ENCODE data around the gene NUAK1.

The NUAK1 gene

DNA sequence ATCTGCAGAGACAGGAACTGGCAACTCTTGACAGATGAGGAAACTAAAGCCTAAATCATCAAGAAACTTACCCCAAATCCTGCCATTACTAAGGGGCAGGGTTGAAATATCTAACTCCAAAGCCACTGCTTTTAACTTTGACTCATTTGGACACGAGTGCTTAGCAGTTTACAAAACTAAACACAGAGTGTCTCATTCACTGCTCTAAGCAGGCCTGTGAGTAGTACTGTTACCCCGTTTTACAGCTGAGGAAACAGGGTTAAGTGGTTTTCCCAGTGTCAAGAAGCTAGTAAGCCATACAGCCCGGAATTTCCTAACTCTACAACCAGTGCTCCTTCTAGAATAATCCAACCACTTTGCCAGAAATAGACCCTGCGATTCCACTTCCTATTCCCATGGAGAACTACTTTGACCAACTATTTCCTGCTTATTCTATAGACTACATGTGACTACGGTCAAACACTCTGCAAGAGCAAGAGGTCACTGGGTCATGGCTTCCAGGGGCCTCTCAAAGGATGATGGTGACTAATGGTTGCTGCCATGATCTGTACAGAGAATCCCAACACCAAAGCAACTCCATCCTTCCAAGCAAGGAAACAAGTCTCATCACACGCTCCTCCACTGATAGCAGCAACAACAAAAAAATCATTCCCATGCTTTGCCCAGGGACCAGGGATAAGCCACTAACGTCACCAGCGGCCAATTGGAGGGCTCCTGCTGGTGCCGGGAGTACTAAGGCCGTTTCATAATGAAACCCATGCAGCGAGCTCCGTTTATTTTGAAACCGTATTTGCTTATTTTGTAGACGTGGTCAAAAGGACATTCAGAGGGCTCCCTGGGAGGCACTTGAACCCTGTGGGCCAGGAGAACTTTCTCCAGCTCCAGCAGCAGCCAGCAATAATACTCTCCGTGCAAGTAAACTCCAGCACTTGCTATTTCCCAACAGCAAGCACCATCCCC, 56.3 kb downstream of the NUAK1 start:
- no peak for DNase-seq (ENCODE audit: low read depth)

DNA sequence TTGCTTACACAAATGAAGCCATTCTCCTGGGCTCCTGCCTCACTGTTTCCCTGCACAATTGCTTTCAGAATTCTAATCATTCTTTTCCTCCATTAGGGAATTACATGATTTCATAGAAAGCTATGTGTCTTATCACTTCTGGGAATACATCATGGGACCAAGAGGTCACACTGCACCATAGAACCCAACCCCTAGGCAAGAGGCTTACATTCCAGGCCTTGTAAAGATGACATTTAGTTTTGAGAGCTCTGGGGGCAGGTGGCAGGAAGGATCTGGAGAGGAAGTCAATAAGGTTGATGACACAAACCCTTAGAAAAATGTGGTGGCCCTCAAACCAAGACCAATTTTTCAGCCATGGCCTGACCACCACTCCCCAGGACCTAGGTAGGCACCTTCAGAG, 57.1 kb downstream of the NUAK1 start:
- no peak for DNase-seq (ENCODE audit: low read depth)

DNA sequence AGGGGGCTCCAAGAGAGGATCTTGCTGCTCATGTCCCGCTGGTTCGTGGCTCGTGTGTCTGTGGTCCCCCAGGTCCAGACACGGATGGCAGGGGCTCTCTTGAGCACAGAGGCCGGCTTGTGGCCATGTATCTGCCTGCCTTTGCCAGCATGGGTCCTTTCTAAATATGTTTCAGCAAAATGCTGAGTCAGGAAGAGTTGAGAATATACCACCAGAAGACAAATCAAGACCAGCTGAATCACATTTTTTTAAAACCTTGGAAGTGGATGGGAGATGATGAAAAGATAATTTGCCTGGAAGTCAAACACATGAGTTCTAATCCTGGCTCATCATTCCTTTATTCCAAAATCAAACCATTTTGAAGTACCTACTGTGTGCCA, 58.0 kb downstream of the NUAK1 start:
- no peak for DNase-seq (ENCODE audit: low read depth)

DNA sequence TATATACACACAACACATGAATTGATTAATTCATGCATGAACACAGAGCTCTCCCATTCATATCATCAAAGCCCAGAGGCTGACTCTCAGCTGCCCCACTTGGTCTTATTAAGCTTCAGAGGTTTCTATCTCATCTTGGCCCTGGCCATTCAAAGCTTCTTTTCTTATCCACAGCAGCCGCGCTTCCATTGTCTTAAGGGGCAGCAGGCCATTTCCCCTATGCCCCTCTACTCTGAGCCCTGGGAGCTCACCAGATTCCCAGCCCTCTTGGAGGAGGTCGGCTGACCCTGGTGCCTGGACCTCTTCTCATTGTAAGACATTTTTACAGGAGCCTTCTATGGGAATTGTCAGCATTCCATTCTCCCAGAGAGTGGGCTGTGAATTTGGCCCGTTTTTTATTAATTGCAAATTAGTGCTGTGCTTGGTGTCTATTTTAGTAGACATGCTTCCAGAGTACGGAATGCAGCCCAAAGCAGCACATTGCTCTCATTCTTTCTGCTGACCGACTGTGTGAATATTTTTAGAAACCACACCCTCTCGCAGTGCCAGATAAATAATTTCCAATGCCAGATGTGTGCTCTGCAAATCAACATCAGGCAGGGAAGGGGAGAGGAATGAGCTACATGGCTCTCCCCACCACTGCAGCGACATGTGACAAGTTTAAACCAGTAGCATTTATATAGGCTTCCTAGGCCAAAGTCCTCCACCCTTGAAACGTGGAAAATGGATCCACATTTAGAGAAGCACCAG, 58.5 kb downstream of the NUAK1 start:
- no peak for DNase-seq (ENCODE audit: low read depth)

DNA sequence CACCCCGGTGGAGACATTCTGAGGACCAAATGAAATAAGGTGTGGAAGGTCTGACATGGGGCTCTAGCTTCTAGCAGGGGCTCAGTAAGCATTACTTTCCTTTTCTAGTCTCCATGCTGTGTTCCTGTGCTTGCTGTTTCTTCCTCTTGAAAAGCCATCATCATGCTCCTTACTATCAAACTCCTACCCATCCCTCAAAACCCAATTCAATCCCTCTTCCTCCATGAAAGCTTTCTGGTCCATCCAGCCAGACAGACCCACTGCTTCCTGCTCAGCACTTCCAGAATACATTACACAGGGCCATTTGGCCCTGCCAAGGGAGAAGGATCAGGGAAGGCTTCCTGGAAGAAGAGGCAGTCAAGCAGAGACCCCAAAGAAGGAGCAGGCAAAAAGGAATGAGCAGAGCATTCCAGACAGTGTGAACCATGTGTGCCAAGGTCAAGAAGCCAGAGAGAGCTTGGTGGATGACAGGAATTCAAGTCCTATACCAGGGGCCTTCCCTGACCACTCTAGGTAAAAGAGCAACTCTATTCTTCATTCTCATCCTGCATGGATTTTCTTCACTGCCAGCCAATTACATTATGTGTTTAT, 59.5 kb downstream of the NUAK1 start:
- DNase-seq (ENCODE audit: low read depth): no peak

DNA sequence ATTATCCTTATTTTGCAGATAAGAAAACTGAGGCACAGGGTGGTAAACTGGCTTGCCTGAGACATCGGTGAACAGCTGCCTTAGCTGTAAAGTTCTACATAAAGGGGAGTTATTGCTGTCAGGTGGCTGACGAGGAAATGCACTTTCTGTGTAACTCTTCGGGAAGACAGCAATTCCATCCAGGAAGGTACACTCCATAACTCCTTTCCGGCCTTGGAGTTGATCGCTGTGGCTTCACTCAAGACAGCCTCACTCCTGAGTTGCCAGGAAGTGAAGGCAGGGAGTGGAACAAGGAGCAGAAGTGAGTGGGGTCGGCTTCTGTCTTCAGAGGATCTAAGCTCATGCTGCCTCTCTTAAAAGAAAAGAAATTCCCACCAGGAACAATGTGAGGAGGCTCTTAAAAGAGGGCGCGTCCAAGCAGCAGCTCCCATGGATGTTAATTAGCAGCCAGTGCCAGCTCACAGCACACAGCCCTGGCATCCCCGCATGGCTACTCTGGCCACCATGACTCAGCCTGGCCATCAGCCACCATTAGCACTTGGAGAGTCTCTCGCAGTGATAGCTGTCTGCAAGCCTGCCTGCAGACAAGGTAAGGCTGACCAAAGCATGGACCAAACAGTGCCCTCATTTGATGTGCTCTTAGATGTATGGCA, 60.3 kb downstream of the NUAK1 start:
- no peak for DNase-seq (ENCODE audit: low read depth)

DNA sequence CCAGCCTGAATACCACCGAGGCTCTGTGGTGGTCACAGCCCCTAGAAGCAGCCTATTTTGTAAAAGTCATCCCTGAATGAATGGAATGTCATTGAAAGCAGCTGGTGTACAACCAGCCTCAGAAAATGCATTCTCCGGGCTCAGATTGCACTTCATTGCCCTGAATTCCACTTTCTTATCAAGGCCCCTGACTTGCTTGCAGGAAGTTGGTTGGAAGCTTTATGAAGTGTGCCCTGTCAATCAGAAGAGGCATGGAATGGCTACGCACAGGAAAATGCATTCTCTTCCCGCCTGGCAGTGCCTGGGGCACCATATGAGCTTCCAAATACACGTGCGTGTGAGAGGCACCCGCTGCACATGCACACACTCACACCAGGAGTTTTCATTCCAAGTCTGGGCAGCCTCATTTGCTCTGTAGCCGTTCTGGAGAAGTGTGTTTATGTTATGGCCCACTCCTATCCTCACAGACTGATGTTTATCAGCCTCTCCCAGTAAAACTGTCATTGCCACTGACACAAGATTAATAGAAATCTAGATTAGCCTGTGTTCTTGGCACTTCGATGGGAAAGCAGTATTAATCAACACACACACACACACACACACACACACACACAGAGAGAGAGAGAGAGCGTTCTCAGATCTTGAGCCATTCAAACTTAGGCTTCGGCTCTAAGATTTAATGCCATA, 63.9 kb downstream of the NUAK1 start:
- DNase-seq (ENCODE audit: low read depth): no peak

DNA sequence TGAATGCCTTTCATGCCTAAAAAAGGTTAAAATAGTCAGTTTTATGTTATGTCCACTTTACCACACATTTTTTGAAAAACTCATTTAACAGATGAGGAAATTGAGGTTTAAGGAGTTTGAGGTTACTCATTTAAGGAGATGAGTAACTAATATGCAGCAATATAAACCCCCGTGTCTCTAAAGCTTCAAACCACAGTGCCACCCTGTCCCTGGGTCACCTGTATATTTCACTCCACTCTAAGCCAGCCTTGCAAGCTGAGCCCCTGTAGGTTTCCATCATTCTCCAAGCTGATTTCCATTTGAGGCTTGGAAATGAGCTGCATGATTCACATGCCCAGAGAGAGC, 64.4 kb downstream of the NUAK1 start:
- no peak for DNase-seq (ENCODE audit: low read depth)

DNA sequence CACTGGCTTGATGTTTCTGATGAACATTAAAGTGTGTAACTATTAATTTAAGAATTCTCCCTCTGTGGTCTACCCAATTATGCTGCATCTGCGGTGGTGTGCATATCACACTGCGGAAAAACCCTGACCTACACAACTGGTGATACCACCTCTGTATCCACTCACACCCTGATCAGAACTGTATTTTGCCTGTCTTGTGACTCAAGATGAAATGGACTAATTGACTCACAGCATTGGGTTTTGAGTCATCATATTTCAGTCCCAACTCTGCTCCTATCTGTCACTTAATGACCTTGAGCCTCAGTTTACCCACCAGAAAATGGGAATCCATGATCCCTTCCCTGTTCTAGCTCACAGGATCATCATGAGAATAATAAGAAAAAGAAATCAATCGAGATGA, 65.6 kb downstream of the NUAK1 start:
- DNase-seq (ENCODE audit: low read depth): no peak

DNA sequence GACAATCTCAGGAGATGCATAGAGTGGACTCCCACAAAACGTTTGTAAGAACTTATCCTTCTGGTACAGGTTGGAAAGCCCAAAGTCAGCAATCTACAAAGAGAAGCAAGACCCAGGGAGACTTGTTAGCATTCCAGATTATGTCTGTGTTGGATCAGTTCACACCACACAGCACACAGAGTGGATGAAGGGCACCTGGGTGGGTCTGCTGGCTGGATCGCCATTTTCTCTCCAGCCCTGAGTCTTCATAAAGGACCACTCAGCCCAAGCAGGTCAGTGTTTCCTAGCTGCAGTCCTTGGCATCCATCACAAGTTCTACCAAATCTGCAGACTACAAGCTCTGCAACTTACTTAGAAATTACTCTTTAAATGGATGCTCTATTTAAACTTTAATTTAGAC, 66.0 kb downstream of the NUAK1 start:
- no peak for DNase-seq (ENCODE audit: low read depth)

DNA sequence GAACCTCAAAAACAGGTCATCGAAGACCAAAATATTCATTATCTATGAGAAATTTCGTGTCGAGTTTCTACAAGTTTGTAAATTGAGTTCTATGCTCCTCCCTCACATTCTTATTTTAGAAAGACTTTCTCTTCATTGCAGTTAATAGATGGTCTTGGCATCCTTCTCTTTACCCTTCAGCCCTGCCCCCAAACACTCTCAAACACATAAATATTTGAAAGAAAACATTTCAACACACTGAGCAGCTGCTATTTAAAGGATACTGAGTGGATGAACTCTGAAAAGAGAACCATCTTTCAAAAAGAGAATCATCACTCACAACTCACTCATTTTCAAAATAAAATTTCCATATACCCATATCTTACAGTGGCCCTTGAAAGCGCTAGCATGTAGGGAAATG, 67.1 kb downstream of the NUAK1 start:
- DNase-seq (ENCODE audit: low read depth): no peak

DNA sequence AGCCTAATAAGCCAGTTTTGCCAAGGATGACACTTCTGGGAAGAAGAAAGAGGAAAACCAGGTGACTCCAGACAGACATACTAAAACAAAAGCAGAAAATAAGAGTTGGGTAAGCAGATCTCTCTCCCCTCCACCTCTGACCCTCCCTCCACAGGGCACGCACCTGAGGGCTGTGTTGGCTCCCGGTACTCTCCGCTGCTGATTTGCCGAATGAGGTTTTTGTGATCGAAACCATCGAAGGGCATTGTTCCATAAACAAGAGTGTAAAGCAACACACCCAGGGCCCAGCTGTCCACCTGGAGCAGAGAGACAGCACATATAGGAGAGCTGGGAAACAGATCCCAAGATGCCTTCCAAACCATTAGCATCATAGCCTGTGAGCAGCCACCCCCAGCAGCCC, 68.1 kb downstream of the NUAK1 start:
- no peak for DNase-seq (ENCODE audit: low read depth)

DNA sequence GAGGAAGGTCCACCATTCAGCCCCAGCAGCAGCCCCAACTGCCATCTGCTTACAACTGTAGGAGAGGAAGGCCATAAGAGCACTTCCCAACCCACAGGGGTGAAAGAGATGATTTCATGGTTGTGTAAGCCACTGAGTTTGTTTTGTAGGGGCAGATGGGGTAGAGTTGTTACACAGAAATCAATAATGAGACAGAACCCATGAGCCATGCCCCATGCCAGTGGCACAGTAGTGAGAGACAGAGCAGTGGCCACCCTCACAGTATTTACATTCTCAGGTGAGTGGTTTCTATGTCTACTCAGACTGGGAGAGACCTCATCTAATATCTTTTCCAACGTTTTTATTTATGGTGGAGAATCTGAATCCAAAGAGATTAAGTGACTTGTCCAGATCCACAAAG, 68.6 kb downstream of the NUAK1 start:
- DNase-seq (ENCODE audit: low read depth): no peak

DNA sequence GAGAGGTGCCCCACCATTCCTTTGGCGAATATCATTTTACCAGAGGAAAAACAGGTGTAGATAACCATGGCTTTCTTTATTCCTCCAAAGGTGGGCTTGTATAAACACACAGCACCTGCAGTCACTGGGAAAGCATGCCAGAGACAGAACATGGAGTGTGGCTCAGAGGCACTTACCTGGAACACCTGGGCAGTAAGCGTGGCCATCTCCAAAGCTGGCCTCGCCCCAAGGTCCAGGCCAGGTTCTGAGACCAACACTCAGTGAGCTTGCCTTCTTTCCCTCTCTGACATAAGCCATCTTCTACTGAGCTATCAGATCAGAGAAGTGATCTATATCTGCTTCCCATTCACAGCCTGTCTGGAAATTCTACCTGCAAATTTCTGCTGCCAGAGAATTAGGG, 70.5 kb downstream of the NUAK1 start:
- no peak for DNase-seq (ENCODE audit: low read depth)

DNA sequence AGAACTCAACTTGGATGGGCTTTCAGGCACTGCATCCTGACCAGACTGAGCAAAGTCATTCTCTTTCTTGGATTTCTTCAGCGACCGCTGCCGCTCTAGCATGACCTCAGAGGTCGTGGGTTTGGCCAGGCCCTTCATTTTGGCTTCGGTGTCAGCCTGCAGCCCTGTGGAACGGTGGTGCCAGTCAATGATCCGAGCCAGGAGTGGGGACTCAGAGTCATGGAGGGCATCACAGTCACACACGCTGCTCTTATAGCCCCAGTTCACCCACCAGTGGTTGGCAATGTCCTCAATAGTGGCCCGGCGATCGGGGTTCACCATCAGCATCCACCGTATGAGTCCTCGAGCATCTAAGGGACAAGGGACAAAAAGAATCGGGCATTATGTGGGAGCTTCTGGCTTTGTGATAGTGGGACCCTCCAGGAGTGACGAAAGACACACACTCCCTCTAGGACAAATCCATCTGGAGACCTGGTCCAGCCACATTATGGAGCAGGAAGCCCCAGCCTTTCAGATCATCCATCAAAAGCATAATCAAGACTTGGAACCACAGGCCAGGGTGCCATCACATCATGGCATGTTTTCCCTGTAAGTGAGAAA, 71.0 kb downstream of the NUAK1 start:
- DNase-seq (ENCODE audit: low read depth): no peak

DNA sequence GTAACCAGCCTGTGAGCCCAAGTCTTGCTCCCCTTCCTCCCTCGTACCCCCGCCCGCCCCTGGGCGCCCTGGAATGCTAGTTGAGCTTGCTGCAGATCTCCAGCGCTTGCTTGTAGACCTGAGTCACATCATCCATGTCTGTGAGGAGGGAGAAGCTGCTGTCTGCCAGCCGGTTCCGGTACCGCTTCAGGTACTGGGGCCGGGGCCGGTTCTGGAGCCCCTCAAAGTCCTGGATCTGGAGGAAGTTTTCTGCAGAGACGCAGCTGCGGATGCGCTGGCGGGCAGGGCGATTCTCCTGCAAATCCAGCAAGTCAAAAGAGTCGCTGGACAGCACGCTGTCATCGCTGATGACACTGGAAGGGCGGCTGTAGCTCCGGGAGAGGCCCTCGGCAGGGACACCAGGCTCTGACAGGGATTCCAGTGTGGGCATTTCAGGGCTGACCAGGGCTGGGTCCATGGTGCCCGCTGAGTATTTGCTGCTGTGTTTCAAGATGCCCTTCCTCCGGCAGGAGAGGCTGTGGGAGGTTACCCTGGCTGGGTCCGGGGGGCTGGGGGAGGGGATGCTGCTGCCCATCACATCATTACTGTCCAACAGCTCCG, 71.9 kb downstream of the NUAK1 start:
- DNase-seq (ENCODE audit: low read depth): no peak

DNA sequence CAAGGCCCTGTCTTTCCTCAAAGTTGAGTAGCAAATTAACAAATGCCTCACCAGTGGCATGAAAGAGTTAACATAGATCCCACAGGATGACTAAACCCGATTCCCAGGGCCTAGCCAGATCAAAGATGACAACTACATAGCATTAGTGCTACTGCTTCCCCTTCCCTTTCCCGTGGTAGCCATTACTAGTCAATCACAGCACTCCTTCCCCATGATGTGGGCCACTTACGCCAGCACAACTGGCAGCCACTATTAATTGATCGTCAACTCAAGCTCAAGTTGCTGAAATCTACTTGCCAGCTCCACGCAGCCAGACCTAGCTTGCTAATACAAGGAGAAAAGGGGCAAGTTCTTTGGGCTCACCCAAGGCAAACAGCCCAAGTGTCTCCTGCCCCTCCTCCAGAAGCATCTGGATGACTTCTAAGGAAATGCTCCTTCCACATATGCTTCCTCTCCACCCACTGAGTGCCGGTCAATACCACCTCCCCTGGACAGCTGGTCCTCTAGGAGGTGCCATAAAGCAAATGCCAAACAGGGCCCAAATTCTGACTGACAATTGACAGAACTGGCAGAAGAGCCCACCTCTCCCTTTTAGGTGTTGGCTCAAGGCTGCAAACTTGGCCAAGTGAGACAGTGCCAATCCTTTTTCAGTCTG, 72.6 kb downstream of the NUAK1 start:
- DNase-seq (ENCODE audit: low read depth): no peak

DNA sequence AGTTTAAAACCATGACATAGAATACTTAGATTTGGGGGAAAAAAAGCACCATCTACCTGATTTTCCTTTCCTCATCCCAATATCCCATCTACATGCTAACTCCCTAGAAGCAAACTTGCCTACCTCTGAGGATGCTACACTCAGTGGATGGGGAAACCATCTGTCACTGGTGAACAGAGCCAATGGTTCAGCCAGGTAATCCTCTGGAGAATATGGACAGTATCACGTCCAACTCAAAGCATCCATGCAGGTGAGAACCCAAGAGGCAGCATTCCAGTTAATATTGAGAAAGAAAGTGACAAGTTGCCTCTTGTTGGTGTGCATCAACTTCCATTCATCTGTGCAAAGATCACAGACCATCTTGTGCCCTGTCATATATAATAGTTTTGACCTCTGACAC, 73.2 kb downstream of the NUAK1 start:
- no peak for DNase-seq (ENCODE audit: low read depth)

DNA sequence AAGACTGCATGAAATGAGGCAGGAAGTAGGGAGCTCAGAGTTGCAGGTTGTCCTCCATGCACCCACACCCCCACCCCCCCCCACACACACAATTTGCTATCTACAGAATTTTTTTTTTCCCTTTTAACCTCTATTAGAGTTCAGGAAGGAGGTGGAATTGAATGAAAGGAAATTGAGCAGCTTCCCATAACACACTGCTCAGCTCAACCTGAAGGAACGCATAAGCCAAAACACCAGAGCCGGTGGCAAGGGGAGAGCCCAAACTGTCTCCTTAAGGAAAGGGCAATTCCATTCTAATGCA, 74.1 kb downstream of the NUAK1 start:
- DNase-seq (ENCODE audit: low read depth): no peak

DNA sequence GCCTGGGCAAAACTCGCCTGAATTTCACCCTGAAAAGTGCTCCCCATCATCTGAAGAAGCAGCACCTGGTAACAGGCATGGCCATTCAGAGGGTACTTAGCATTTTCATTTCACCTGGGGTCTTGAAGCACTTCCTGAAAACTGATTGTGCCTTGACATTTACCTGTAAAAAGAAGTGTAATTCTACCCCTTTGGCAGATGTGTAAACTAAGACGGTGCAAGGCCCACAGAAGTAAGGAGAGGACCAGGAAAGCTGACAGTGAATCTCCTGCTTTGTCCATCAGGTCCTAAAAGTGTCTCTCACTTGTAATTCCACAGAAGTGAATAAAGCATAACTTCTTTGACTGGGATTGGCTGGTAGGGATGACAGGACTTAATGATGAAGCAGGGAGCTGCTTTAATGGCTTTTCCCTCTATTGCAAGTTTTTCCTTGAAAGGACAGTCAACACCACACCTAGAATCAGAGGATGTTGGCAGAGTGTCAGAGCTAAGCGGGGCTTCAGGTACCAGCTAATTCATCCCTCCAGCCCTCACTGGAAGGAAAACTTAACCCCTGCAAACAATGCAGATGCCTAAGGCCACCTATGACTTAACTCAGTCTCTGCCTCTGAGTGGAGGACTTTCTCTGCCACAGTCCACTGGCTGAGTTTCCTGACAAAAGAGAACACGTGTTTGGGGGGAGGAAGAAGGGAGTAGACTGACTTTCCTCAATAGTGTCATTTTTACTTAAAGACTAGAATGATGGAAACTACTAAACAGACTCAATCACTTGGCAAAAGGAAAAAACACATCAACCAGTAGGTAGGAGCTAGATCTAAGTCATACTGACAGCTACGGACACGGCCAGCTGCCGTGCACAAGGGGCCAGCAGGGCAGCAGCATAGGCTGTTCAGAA, 74.7 kb downstream of the NUAK1 start:
- DNase-seq (ENCODE audit: low read depth): no peak

Data from stimulated activated CD8-positive, alpha-beta memory T cell treated with anti-CD3 and anti-CD28 coated beads, Interleukin-12 subunit alpha, Interleukin-12 subunit beta, amount 100 ng/mL, for 4 hours (primary cell).